Epithelial cell of proximal tubule (primary cell): Measurements from ENCODE around the gene C6orf163. TPM values are rescaled to one million over a fixed set of nuclear protein-coding genes. Genes with fewer than 3 reads are reported as not detected.

Experiments used
- DNase-seq: peaks from one replicate; pipeline ENCODE4 v3.0.0-alpha.2; 2011; ENCODE audit warnings: low read depth
- H3K4me3 ChIP-seq: 2 replicates; pipeline ENCODE4 v1.5.1; 2011; ENCODE audit warnings: low read depth, mild to moderate bottlenecking, low read length
- total RNA-seq: library from RNA; depleted of rRNA; stranded (reverse); fragments of >200 nt; gene quantifications from 2 replicates; pipeline ENCODE4 v1.2.3, GENCODE V29; 2015
- TF ChIP-seq, protein P1 (sequence below): conservative IDR thresholded peaks from 2 replicates; pipeline ENCODE4 v1.5.1; 2012; ENCODE audit warnings: low read depth, mild to moderate bottlenecking, low read length

C6orf163 gene
- total RNA-seq, 1 donor from 2014 or later, result not detected

GRCh38 chr6:87391334-87391733 lies 46.7 kb downstream of the C6orf163 start:
- TF ChIP-seq, protein P1, sequence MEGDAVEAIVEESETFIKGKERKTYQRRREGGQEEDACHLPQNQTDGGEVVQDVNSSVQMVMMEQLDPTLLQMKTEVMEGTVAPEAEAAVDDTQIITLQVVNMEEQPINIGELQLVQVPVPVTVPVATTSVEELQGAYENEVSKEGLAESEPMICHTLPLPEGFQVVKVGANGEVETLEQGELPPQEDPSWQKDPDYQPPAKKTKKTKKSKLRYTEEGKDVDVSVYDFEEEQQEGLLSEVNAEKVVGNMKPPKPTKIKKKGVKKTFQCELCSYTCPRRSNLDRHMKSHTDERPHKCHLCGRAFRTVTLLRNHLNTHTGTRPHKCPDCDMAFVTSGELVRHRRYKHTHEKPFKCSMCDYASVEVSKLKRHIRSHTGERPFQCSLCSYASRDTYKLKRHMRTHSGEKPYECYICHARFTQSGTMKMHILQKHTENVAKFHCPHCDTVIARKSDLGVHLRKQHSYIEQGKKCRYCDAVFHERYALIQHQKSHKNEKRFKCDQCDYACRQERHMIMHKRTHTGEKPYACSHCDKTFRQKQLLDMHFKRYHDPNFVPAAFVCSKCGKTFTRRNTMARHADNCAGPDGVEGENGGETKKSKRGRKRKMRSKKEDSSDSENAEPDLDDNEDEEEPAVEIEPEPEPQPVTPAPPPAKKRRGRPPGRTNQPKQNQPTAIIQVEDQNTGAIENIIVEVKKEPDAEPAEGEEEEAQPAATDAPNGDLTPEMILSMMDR, result peak; percentile 70
- peak; percentile 1 for DNase-seq
- H3K4me3 ChIP-seq, result no peak overlapping the region

DNA sequence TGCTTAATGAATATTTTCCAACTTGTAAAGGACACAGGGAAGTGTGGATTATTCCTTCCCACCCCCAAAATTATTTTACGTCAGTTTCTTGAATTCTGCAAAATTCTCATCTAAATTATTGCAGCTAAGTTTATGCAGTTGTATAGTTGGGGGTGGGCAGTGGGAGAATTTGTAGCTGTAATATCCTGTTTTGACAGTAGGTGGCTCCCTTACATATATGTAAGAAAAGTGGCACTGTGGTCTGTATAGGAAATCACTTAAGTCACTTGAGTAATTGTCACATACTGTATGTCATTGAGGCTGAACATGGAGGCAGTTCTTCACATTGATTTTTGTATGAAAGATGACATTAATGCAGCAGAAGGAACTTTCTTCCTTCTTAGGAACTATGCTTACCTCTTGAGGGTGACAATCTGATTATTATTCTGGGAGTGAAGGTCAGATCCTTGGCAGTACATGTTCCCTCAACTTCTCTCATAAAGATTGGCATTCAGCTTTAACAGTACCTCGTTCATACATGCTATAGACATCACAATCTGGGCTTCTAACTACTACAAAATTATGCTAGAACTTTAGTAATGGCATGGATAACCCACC lies 48.5 kb downstream of the C6orf163 start:
- TF ChIP-seq, protein P1, result peak; percentile 66
- peak; percentile 25 for DNase-seq
- H3K4me3 ChIP-seq, result no peak overlapping the region

- no peak for DNase-seq
- TF ChIP-seq, protein P1, result no peak
- no peak overlapping the region for H3K4me3 ChIP-seq
Measured at GRCh38 chr6:87395431-87395830, 50.8 kb downstream of the C6orf163 start.

GRCh38 chr6:87396595-87397392 lies 52.2 kb downstream of the C6orf163 start:
- no peak for DNase-seq
- TF ChIP-seq, protein P1, result no peak
- H3K4me3 ChIP-seq, result no peak overlapping the region

GRCh38 chr6:87397656-87398055 lies 53.0 kb downstream of the C6orf163 start:
- no peak overlapping the region for H3K4me3 ChIP-seq
- no peak for DNase-seq

DNA sequence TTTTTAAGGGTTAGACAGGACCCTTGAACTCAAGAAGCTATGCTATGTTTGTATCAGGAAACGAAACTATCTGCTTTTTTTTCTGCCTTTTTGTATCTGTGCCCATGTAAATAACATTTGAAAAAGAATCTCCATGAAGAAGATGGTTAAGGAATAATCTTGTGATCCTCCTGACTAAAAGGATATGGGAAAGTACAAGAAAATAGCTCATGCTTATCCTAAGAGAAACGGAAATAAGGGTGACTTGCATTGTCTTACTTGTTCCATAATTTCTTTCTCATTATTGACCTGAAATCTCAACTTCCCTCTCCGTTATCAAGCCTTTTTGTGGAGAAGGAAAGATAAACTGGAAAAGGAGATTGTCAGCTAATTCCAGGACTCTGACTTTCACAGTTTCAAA lies 57.2 kb downstream of the C6orf163 start:
- no peak overlapping the region for H3K4me3 ChIP-seq
- no peak for DNase-seq
- TF ChIP-seq, protein P1, result no peak

More at GRCh38 chr6:87397656-87398055, 53.0 kb downstream of the C6orf163 start:
- TF ChIP-seq, protein P1, result no peak
